Measurements from ENCODE around the gene BIRC7. TPM values are rescaled to one million over a fixed set of nuclear protein-coding genes. Genes with fewer than 3 reads are reported as not detected.
A peak's percentile ranks its signal among the peaks of the same experiment; 100 is the strongest.

BIRC7 gene
- total and polyA plus RNA-seq, 2 of the 4 experiments (the other 2 are of a cell fraction), result not detected

DNA sequence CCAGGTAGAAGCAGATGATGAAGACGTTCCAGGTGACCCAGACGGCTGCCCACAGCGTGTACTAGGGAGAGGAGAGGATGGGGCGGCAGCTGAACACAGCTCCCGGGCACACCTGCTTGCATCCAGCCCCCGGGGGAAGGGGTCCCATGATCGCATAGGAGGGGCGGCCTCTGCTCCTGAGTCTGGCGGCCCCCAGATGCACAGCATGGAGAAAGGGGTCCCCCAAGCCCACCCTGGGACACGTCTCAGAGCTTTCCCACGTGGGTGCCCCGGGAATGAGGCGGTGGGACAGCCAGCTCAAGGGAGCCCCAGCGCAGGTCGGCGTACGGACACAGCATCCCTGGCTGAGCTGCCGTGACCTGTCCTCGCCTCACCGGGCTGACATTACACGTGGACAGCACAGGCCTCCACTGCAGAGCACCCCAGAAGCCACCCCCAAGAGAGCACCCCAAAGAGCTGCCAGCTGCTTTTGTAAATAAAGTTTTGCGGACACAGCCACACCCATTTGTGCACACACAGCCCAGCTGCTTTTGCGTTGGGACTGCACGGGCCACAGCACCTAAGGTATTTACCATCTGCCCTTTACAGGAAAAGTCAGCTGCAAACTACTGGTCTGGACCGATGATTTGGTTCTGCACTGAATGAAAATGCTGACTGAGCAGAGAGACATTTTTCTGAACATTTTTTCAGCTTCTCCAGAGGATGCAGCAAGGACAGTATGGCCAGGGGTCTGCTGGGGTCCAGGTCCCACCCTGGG is 13.3 kb downstream of the BIRC7 start:
- no peak overlapping the region for H2BK20ac ChIP-seq (ENCODE audit: low read depth, low read length)
- POLR2A ChIA-PET (ENCODE audit: unreplicated experiment), result no interaction called here
- H4K5ac ChIP-seq (ENCODE audit: low read depth, low read length), result no peak overlapping the region
- H3K56ac ChIP-seq (ENCODE audit: extremely low read depth, insufficient read depth, low read length), result no peak overlapping the region
- dilution Hi-C loops (cut with HindIII; ENCODE audit: low sequenced_read_pairs, unreplicated experiment), result no loop called here
- no TSS peak for BruUV-seq (replicated peaks)
- no peak for ATAC-seq (ENCODE audit: low read depth)
- H2BK120ac ChIP-seq (ENCODE audit: low read depth, low read length), result no peak overlapping the region
- no peak overlapping the region for H2AFZ ChIP-seq (replicated peaks; ENCODE audit: low read length, poor library complexity)
- H3K79me1 ChIP-seq (ENCODE audit: low read depth in 1 of 2, low read length in 2 of 2), result no peaks in the 10 kb centered on the region
- no peak overlapping the region for H2BK15ac ChIP-seq (ENCODE audit: low read depth, low read length)
- no peak overlapping the region for H3K23ac ChIP-seq (ENCODE audit: low read depth, low read length)
- peaks cover 56% of the 10 kb centered on the region for H3K27me3 ChIP-seq (ENCODE audit: control insufficient read depth, insufficient read depth, low read length)
- no peak overlapping the region for H3K9ac ChIP-seq (ENCODE audit: low read depth, low read length)
- H3K27ac ChIP-seq (ENCODE audit: insufficient read depth, low read length), result no peak overlapping the region
- no peak for DNase-seq
- TF ChIP-seq, protein P1, sequence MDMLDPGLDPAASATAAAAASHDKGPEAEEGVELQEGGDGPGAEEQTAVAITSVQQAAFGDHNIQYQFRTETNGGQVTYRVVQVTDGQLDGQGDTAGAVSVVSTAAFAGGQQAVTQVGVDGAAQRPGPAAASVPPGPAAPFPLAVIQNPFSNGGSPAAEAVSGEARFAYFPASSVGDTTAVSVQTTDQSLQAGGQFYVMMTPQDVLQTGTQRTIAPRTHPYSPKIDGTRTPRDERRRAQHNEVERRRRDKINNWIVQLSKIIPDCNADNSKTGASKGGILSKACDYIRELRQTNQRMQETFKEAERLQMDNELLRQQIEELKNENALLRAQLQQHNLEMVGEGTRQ (IDR thresholded peaks at IDR 0.05; ENCODE audit: low read depth, low read length), result no peak
- TF ChIP-seq RFX5 (IDR thresholded peaks at IDR 0.05; ENCODE audit: low read depth, low read length) (no peak), MAFK (IDR thresholded peaks at IDR 0.05; ENCODE audit: low read depth, low read length) (peak; percentile 67)
- WGBS, 2 experiments (ENCODE audit: extremely low coverage in 2 of 2, insufficient read length in 1 of 2), result 77% methylated on average over 15 of the region's 25 CpGs; no CpG with 5 or more reads in 1 of the 2 experiments
- no peak overlapping the region for H3K18ac ChIP-seq (ENCODE audit: low read depth, low read length)
- CTCF ChIA-PET, result no interaction called here
- no peak overlapping the region for H3K4ac ChIP-seq (ENCODE audit: low read depth, low read length)
- H4K20me1 ChIP-seq (ENCODE audit: insufficient read depth, low read length), result no peaks in the 10 kb centered on the region; the same call in 1 of the 2 replicates
- in situ Hi-C loops (cut with MboI; ENCODE audit: low sequenced_read_pairs), result no loop called here
- no peaks in the 10 kb centered on the region for H3K9me3 ChIP-seq (ENCODE audit: control insufficient read depth, insufficient read depth, low read length)
- no peak overlapping the region for H2AK9ac ChIP-seq (replicated peaks; ENCODE audit: low read depth, low read length, poor library complexity)
- no peak overlapping the region for H4K91ac ChIP-seq (ENCODE audit: insufficient read depth, low read depth, low read length)
- intact Hi-C loops (cut with micrococcal nuclease), result no loop called here
- no peak overlapping the region for H2AK5ac ChIP-seq (ENCODE audit: low read depth, low read length)
- H3K4me1 ChIP-seq (ENCODE audit: control insufficient read depth, insufficient read depth, low read length), result no peaks in the 10 kb centered on the region
- H3K9me1 ChIP-seq (ENCODE audit: insufficient read depth, low read length), result no peaks in the 10 kb centered on the region
- H3K4me3 ChIP-seq (ENCODE audit: insufficient read depth, low read depth, low read length), result no peak overlapping the region
- H4K8ac ChIP-seq (ENCODE audit: low read depth in 2 of 2, low read length in 2 of 2), result no peak overlapping the region
- no peaks in the 10 kb centered on the region for H3K36me3 ChIP-seq (ENCODE audit: control insufficient read depth, insufficient read depth, low read length)
- H3K14ac ChIP-seq (replicated peaks; ENCODE audit: low read depth, low read length), result no peak overlapping the region
- no peak overlapping the region for H2BK5ac ChIP-seq (ENCODE audit: low read depth, low read length, poor library complexity, severe bottlenecking)
- H3K4me2 ChIP-seq (ENCODE audit: low read depth, low read length), result no peak overlapping the region

All from IMR-90 (cell line).